Esophagus squamous epithelium (tissue), 4 donors: ENCODE results near the gene GLRX3.

Experiments used
- POLR2A ChIP-seq, 4 donors: fragments of 450-650 bp; IDR thresholded peaks; one replicate each; pipeline ENCODE4 v1.6.1; 2017; ENCODE audit warnings: antibody characterized with exemption in 4 of 4, mild to moderate bottlenecking in 4 of 4, moderate library complexity in 3 of 4
- TF ChIP-seq, protein P1 (sequence below), 6 experiments: fragments of 450-650 bp in 4 of 6; fragments of 200-600 bp in 2 of 6; sonication (generic) in 2 of 6; IDR thresholded peaks; one replicate each; pipeline ENCODE4 v1.5.1; 2016 to 2019; ENCODE audit warnings: antibody characterized with exemption in 6 of 6, mild to moderate bottlenecking in 4 of 6, moderate library complexity in 4 of 6

DNA sequence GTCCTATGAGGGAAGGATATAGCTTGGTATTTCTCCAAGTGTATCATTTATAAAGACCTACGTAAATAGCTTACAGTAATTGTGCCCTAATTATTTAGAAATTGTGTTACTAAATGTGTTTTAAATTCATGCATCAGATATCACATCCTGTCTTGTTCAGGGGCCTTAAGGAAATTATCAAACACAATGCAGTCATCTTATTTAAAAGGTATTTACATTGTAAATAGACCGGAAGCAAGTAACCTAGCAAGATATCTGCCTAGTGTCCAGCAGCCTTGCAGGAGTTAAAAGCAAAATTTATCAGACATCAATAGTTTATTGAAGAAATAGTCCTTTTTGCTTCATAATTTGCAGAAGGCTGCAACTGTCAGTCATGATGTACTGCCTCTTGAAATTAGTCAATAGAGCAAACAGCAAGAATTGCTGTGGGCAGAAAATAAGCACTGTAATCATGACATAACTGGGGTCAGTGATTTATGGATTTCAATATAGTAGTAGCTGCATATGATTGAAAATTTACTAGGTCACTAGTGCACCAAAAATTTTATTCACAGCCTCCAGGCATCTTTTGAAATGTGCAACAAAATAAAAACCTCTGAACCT lies 23.1 kb downstream of the GLRX3 start:
- TF ChIP-seq, protein P1, sequence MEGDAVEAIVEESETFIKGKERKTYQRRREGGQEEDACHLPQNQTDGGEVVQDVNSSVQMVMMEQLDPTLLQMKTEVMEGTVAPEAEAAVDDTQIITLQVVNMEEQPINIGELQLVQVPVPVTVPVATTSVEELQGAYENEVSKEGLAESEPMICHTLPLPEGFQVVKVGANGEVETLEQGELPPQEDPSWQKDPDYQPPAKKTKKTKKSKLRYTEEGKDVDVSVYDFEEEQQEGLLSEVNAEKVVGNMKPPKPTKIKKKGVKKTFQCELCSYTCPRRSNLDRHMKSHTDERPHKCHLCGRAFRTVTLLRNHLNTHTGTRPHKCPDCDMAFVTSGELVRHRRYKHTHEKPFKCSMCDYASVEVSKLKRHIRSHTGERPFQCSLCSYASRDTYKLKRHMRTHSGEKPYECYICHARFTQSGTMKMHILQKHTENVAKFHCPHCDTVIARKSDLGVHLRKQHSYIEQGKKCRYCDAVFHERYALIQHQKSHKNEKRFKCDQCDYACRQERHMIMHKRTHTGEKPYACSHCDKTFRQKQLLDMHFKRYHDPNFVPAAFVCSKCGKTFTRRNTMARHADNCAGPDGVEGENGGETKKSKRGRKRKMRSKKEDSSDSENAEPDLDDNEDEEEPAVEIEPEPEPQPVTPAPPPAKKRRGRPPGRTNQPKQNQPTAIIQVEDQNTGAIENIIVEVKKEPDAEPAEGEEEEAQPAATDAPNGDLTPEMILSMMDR (IDR thresholded peaks at IDR 0.05) = no peak
- no peak for TF ChIP-seq POLR2A (IDR thresholded peaks at IDR 0.05)
